UCSD-AML1 (cell line): ENCODE measurements around the gene B4GALT3.

Experiments
- DNase-seq: peaks from one replicate; lab custom pipeline; 2025; ENCODE audit not compliant: unreplicated experiment; lab: John Stamatoyannopoulos, UW

The B4GALT3 gene

DNA sequence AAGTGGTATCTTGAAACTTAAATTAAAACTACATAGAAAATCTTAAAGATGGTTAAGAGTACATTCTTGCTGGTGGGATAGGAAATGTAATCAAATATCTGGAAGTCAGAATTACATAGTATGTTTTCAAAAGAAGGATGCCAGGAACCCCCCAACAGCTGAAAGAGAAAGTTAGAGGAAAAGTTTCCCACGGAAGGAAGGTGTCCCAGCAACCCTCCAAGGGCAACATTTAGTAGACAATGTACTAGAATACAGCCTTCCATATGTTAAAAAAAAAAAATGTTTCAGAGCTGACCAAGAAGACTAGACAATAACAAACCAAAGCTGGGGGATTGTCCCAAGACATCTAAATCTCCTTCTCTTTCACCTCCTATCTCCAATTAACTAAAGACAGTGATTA is 47.0 kb downstream of the B4GALT3 start:
- no peak for DNase-seq

DNA sequence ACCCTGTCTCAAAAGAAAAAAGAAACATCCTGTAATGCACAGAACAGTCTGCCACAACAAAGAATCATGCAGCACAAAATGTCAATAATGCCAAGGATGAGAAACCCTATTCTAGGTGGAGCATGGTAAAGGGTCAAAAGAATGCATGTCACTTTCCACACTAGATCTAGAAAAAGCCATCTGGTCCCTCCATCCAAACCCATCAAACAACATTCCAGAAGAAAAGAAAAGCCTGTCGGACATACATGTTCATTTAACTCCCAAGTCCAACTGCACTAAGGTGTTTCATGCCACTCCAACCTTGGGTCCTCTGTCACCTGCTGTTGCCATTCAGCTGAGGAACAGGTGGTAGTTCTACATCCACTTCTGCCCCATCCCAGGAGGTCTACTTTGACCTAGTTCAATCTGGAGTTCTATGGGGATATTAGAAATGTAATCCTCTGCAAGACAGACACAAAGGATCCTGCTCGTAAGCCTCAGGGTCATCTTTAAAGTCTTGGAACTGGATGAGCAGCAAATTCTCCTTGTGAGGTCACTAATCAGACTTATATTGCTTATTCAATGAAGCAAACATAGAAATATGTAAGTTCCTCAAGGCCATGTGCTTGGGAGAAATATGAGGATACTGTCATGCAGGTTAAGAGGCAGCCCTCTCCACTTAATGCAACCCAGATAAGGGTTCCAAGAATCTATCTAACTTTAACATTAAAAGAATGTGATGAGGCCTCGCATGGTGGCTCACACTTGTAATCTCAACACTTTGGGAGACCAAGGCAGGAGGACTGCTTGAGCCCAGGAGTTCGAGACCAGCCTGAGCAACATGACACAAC is 48.5 kb downstream of the B4GALT3 start:
- no peak for DNase-seq

- DNase-seq = no peak
These were observed 49.7 kb downstream of the B4GALT3 start for GRCh38 chr1:161127649-161128048.

GRCh38 chr1:161122967-161123366 is 54.3 kb downstream of the B4GALT3 start:
- DNase-seq = no peak

GRCh38 chr1:161121834-161122233 is 55.5 kb downstream of the B4GALT3 start:
- DNase-seq = no peak
